ENCODE data around the gene SCEL.

GRCh38 chr13:77523386-77523785 lies 12.1 kb upstream of the SCEL start:
- TF ChIP-seq POLR2A (IDR thresholded peaks at IDR 0.05; ENCODE audit: low read length) (no peak), CTCF (IDR thresholded peaks at IDR 0.05) (no peak), TP53 (CRISPR knock-in tag; IDR thresholded peaks at IDR 0.05) (no peak), USF2 (IDR thresholded peaks at IDR 0.05) (no peak), RCOR1 (IDR thresholded peaks at IDR 0.05; ENCODE audit: low read depth, low read length) (no peak), HDAC2 (IDR thresholded peaks at IDR 0.05) (no peak), RFX5 (IDR thresholded peaks at IDR 0.05) (no peak), EP300 (IDR thresholded peaks at IDR 0.05) (no peak), REST (IDR thresholded peaks at IDR 0.05) (no peak), ESRRA (IDR thresholded peaks at IDR 0.05; ENCODE audit: borderline replicate concordance, low read length) (no peak), POLR2AphosphoS2 (conservative IDR thresholded peaks at IDR 0.05; ENCODE audit: low read length) (no peak)
- TF ChIP-seq, protein P1, sequence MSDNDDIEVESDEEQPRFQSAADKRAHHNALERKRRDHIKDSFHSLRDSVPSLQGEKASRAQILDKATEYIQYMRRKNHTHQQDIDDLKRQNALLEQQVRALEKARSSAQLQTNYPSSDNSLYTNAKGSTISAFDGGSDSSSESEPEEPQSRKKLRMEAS (IDR thresholded peaks at IDR 0.05), result no peak
- TF ChIP-seq, protein P2, sequence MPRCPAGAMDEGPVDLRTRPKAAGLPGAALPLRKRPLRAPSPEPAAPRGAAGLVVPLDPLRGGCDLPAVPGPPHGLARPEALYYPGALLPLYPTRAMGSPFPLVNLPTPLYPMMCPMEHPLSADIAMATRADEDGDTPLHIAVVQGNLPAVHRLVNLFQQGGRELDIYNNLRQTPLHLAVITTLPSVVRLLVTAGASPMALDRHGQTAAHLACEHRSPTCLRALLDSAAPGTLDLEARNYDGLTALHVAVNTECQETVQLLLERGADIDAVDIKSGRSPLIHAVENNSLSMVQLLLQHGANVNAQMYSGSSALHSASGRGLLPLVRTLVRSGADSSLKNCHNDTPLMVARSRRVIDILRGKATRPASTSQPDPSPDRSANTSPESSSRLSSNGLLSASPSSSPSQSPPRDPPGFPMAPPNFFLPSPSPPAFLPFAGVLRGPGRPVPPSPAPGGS (IDR thresholded peaks at IDR 0.05), result no peak
